HepG2 (cell line): ENCODE data around the gene AHR. TPM values are rescaled to one million over a fixed set of nuclear protein-coding genes. Genes with fewer than 3 reads are reported as not detected.

Experiments
- ATAD3A ChIP-seq: sonication (generic); formaldehyde crosslinking; IDR thresholded peaks from 2 replicates; pipeline ENCODE4 v1.4.0; 2020; ENCODE audit warnings: missing genetic modification reagents
- CBFB ChIP-seq: sonication (generic); formaldehyde crosslinking; IDR thresholded peaks from 2 replicates; pipeline ENCODE4 v1.4.0; 2020; ENCODE audit warnings: missing genetic modification reagents
- CBX2 ChIP-seq, 2 experiments: fragments of 200-600 bp in 1 of 2; sonication (generic); formaldehyde crosslinking in 1 of 2; IDR thresholded peaks; 2 replicates each; pipeline versions ENCODE4 v1.7.0 to v1.8.1; 2018 to 2022; ENCODE audit warnings: low read depth in 2 of 2, low read length in 1 of 2, mild to moderate bottlenecking in 1 of 2, missing genetic modification reagents in 1 of 2
- E2F1 ChIP-seq: sonication (generic); formaldehyde crosslinking; IDR thresholded peaks from 2 replicates; pipeline ENCODE4 v1.5.0; 2020; ENCODE audit warnings: missing genetic modification reagents
- ERF ChIP-seq: IDR thresholded peaks from 2 replicates; pipeline ENCODE4 v1.6.1; 2018; ENCODE audit warnings: missing biosample characterization, missing genetic modification reagents
- NR2F6 ChIP-seq, 2 experiments: IDR thresholded peaks; 2 replicates each; pipeline ENCODE4 v1.6.1; 2016; ENCODE audit warnings: antibody characterized with exemption in 1 of 2, mild to moderate bottlenecking in 1 of 2
- PREB ChIP-seq: sonication (generic); formaldehyde crosslinking; IDR thresholded peaks from 2 replicates; pipeline ENCODE4 v1.4.0; 2020; ENCODE audit warnings: missing genetic modification reagents
- RAD51 ChIP-seq: fragments of 450-650 bp; IDR thresholded peaks from 2 replicates; pipeline ENCODE4 v1.6.1; 2016; ENCODE audit warnings: borderline replicate concordance
- REXO4 ChIP-seq: sonication (generic); formaldehyde crosslinking; IDR thresholded peaks from 2 replicates; pipeline ENCODE4 v1.8.0; 2022; ENCODE audit warnings: missing genetic modification reagents, mild to moderate bottlenecking, borderline replicate concordance
- RFX1 ChIP-seq: fragments of 450-650 bp; IDR thresholded peaks from 2 replicates; pipeline ENCODE4 v1.6.1; 2017
- TCF7 ChIP-seq: sonication (generic); IDR thresholded peaks from 2 replicates; pipeline ENCODE4 v1.6.1; 2016; ENCODE audit warnings: antibody characterized with exemption, low read depth
- TGIF2 ChIP-seq: IDR thresholded peaks from 2 replicates; pipeline ENCODE4 v1.6.1; 2016; ENCODE audit warnings: control low read depth, missing compliant biosample characterization
- TRAFD1 ChIP-seq: sonication (generic); formaldehyde crosslinking; IDR thresholded peaks from 2 replicates; pipeline ENCODE4 v1.5.1; 2020; ENCODE audit warnings: missing genetic modification reagents, mild to moderate bottlenecking, borderline replicate concordance
- UBTF ChIP-seq: sonication (generic); formaldehyde crosslinking; IDR thresholded peaks from 2 replicates; pipeline ENCODE4 v1.4.0; 2020; ENCODE audit warnings: mild to moderate bottlenecking, missing genetic modification reagents
- ZC3H13 ChIP-seq: sonication (generic); formaldehyde crosslinking; IDR thresholded peaks from 2 replicates; pipeline ENCODE4 v1.8.1; 2023; ENCODE audit warnings: mild to moderate bottlenecking, missing genetic modification reagents, moderate library complexity
- ZNF251 ChIP-seq: sonication (generic); formaldehyde crosslinking; IDR thresholded peaks from 2 replicates; pipeline ENCODE4 v1.9.0; 2021; ENCODE audit warnings: mild to moderate bottlenecking, missing genetic modification reagents
- ZNF296 ChIP-seq: sonication (generic); formaldehyde crosslinking; conservative IDR thresholded peaks from 2 replicates; pipeline ENCODE4 v1.5.0; 2020; ENCODE audit warnings: mild to moderate bottlenecking, missing genetic modification reagents
- ZNF30 ChIP-seq: sonication (generic); formaldehyde crosslinking; IDR thresholded peaks from 2 replicates; pipeline ENCODE4 v1.5.0; 2020; ENCODE audit warnings: mild to moderate bottlenecking, missing genetic modification reagents
- ZNF326 ChIP-seq: sonication (generic); formaldehyde crosslinking; IDR thresholded peaks from 2 replicates; pipeline ENCODE4 v1.4.0; 2020; ENCODE audit warnings: missing genetic modification reagents, borderline replicate concordance
- ZNF549 ChIP-seq: sonication (generic); formaldehyde crosslinking; IDR thresholded peaks from 2 replicates; pipeline ENCODE4 v1.5.0; 2020; ENCODE audit warnings: missing genetic modification reagents
- ZNF558 ChIP-seq: sonication (generic); formaldehyde crosslinking; IDR thresholded peaks from 2 replicates; pipeline ENCODE4 v1.9.0; 2022; ENCODE audit warnings: mild to moderate bottlenecking, missing genetic modification reagents, borderline replicate concordance
- ZNF660 ChIP-seq: sonication (generic); formaldehyde crosslinking; IDR thresholded peaks from 2 replicates; pipeline ENCODE4 v1.5.1; 2020; ENCODE audit warnings: mild to moderate bottlenecking, low read depth, missing genetic modification reagents, borderline replicate concordance
- ZNF781 ChIP-seq: sonication (generic); formaldehyde crosslinking; IDR thresholded peaks from 2 replicates; pipeline ENCODE4 v1.5.1; 2020; ENCODE audit warnings: borderline replicate concordance, mild to moderate bottlenecking, missing genetic modification reagents; ENCODE audit errors: not compliant biosample characterization
- ZSCAN9 ChIP-seq: IDR thresholded peaks from 2 replicates; pipeline ENCODE4 v1.6.1; 2016; ENCODE audit warnings: borderline replicate concordance
- polyA plus RNA-seq, 8 experiments: library from polyadenylated mRNA; depleted of rRNA in 3 of 8; stranded (reverse) in 7 of 8; unstranded in 1 of 8; fragments of >200 nt; fragmentation: Illumina TruSeq in 4 of 8; extraction: Trizol in 4 of 8; gene quantifications; 2 replicates each; pipeline versions ENCODE4 v1.2.1 to v1.2.3, GENCODE V29; 2011 to 2016; ENCODE audit warnings: low read depth in 4 of 8, missing spikeins in 1 of 8, mixed read lengths in 1 of 8; ENCODE audit not compliant: insufficient read depth in 1 of 8
- total RNA-seq, 5 experiments: library from RNA; depleted of rRNA; stranded (reverse); fragments of >200 nt; fragmentation: Illumina TruSeq; extraction: Trizol; gene quantifications; 2 replicates each; pipeline ENCODE4 v1.2.3, GENCODE V29; 2016; ENCODE audit warnings: low read depth in 1 of 5

Gene AHR
- total and polyA plus RNA-seq, 2 of the 13 experiments (the other 11 are each of a cell fraction or from before 2014, with no cell fraction given), result 9.0 to 31.3 TPM

GRCh38 chr7:17298840-17299482 is 509 bp downstream of the AHR start (continued):
- TF ChIP-seq UBTF (CRISPR knock-in tag) (peak; percentile 89), ZNF326 (CRISPR knock-in tag) (no peak), NR2F6 (IDR thresholded peaks at IDR 0.05) (no peak), NR2F6 (CRISPR knock-in tag; IDR thresholded peaks at IDR 0.05) (no peak), ZNF30 (0 out of 2 replicates have a peak, but pooled peaks have one; percentile 61), REXO4 (CRISPR knock-in tag) (no peak), CBX2 (IDR thresholded peaks at IDR 0.05; ENCODE audit: low read depth, low read length) (no peak), CBX2 (CRISPR knock-in tag; IDR thresholded peaks at IDR 0.05; ENCODE audit: low read depth) (no peak), TRAFD1 (CRISPR knock-in tag) (no peak), PREB (CRISPR knock-in tag) (no peak), TGIF2 (CRISPR knock-in tag) (no peak), ZNF549 (CRISPR knock-in tag) (no peak), ZNF296 (CRISPR knock-in tag) (no peak), ZNF251 (CRISPR knock-in tag) (no peak), ZNF558 (no peak; the same call in 1 of the 2 replicates), ZNF660 (CRISPR knock-in tag) (no peak), RFX1 (no peak), ERF (CRISPR knock-in tag) (0 out of 2 replicates have a peak, but pooled peaks have one; percentile 11), ZNF781 (CRISPR knock-in tag) (peak; percentile 57), CBFB (CRISPR knock-in tag) (0 out of 2 replicates have a peak, but pooled peaks have one; percentile 13), ATAD3A (no peak), ZC3H13 (CRISPR knock-in tag) (peak; percentile 75), ZSCAN9 (CRISPR knock-in tag) (no peak), RAD51 (no peak), E2F1 (CRISPR knock-in tag) (no peak), TCF7 (no peak)
